MCF 10A (cell line): Measurements from ENCODE around the gene IDH3G. TPM values are rescaled to one million over a fixed set of nuclear protein-coding genes. Genes with fewer than 3 reads are reported as not detected.

Source experiments
- BruUV-seq: library from RNA; stranded (reverse); fragments of 400-500 nt; replicated peaks from 2 replicates; lab custom pipeline; 2021; lab: Mats Ljungman, UMichigan
- CTCF ChIA-PET: fragments of 300-600 bp; sonication (Branson Sonifier 250); formaldehyde crosslinking; extraction: SDS; loops from one replicate; lab custom pipeline; 2021; ENCODE audit warnings: antibody characterized with exemption, inconsistent platforms; lab: Yijun Ruan, JAX
- POLR2A ChIA-PET: fragments of 300-600, 350-650 bp; sonication (Branson Sonifier 250); formaldehyde crosslinking; extraction: SDS; loops from one replicate; lab custom pipeline; 2020; ENCODE audit warnings: antibody characterized with exemption, inconsistent platforms; lab: Yijun Ruan, JAX
- DNase-seq: peaks from one replicate; pipeline ENCODE4 v3.0.0-alpha.2; 2018; ENCODE audit not compliant: unreplicated experiment
- H3K27ac Mint-ChIP-seq: one replicate; pipeline ENCODE4 v1.8.0; 2022; ENCODE audit warnings: mild to moderate bottlenecking, low read depth, mixed read lengths; ENCODE audit not compliant: unreplicated experiment
- H3K27me3 Mint-ChIP-seq: one replicate; pipeline ENCODE4 v1.8.0; 2022; ENCODE audit warnings: mixed read lengths; ENCODE audit not compliant: insufficient read depth, unreplicated experiment
- H3K36me3 Mint-ChIP-seq: one replicate; pipeline ENCODE4 v1.8.0; 2022; ENCODE audit warnings: mild to moderate bottlenecking, moderate library complexity, mixed read lengths; ENCODE audit not compliant: insufficient read depth, unreplicated experiment
- H3K4me1 Mint-ChIP-seq: one replicate; pipeline ENCODE4 v1.8.0; 2022; ENCODE audit warnings: mixed read lengths; ENCODE audit not compliant: insufficient read depth, unreplicated experiment
- H3K4me3 Mint-ChIP-seq: one replicate; pipeline ENCODE4 v1.8.0; 2022; ENCODE audit warnings: mild to moderate bottlenecking, moderate library complexity, mixed read lengths; ENCODE audit not compliant: unreplicated experiment
- H3K9me3 Mint-ChIP-seq: one replicate; pipeline ENCODE4 v1.8.0; 2022; ENCODE audit warnings: mixed read lengths; ENCODE audit not compliant: unreplicated experiment
- intact Hi-C: fragments of 100-400 bp; cut with micrococcal nuclease; formaldehyde crosslinking; loops from 2 replicates; pipeline ENCODE4 v1.14.1; 2022
- total RNA-seq: library from RNA; stranded (reverse); gene quantifications from 2 replicates; pipeline ENCODE4 v1.2.3, GENCODE V29; 2022
- TF ChIP-seq, protein P1 (sequence below): fragments of 200-600 bp; IDR thresholded peaks from one replicate; pipeline ENCODE4 v1.8.0; 2022; ENCODE audit warnings: antibody characterized with exemption, mild to moderate bottlenecking; ENCODE audit not compliant: unreplicated experiment

IDH3G gene
- total RNA-seq, 1 experiment from 2014 or later, result 65.4 TPM

DNA sequence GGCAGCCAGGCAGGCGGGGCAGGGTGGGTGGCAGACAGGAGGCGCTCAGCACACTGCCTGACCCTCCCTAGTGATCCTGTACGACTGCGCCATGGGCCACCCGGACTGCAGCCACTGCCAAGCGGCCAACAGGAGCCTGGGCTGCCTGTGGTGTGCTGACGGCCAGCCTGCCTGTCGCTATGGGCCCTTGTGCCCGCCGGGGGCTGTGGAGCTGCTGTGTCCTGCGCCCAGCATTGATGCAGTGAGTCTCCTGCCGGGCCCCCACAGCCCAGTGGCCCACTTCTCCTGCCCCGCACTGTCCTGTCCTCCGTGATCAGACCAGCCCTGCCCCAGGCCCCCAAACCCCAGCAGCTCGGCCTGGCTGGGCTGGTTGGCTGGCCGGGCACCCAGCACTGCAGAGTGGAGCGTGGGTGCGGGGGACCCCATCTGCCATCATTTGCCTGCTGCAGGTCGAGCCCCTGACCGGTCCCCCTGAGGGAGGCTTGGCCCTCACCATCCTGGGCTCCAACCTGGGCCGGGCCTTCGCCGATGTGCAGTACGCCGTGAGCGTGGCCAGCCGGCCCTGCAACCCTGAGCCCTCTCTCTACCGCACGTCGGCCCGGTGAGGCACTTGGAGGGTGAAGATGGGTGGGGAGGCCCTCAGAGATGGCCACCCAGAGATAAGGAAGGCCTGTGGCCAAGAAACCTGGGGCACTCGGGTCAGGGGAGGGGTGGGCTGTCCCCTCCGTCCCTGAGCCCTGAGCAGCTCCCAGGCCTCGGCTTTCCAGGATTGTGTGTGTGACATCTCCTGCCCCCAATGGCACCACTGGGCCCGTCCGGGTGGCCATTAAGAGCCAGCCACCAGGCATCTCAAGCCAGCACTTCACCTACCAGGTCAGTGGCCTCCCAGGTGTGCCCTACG lies 22.5 kb downstream of the IDH3G start:
- Mint-ChIP-seq H3K4me3 (no peak overlapping the region), H3K27me3 (no peaks in the 10 kb centered on the region), H3K36me3 (peaks cover 8% of the 10 kb centered on the region), H3K9me3 (no peaks in the 10 kb centered on the region), H3K4me1 (no peaks in the 10 kb centered on the region), H3K27ac (no peak overlapping the region)
- POLR2A ChIA-PET, result no interaction called here
- intact Hi-C loops, result no loop called here
- CTCF ChIA-PET, result interaction anchor here (0.7 kb wide), 1 partner anchor 197 kb away, joined by 3 read pairs; no protein-coding TSS in a partner anchor
- TF ChIP-seq, protein P1, sequence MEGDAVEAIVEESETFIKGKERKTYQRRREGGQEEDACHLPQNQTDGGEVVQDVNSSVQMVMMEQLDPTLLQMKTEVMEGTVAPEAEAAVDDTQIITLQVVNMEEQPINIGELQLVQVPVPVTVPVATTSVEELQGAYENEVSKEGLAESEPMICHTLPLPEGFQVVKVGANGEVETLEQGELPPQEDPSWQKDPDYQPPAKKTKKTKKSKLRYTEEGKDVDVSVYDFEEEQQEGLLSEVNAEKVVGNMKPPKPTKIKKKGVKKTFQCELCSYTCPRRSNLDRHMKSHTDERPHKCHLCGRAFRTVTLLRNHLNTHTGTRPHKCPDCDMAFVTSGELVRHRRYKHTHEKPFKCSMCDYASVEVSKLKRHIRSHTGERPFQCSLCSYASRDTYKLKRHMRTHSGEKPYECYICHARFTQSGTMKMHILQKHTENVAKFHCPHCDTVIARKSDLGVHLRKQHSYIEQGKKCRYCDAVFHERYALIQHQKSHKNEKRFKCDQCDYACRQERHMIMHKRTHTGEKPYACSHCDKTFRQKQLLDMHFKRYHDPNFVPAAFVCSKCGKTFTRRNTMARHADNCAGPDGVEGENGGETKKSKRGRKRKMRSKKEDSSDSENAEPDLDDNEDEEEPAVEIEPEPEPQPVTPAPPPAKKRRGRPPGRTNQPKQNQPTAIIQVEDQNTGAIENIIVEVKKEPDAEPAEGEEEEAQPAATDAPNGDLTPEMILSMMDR, result no peak
- no TSS peak for BruUV-seq
- no peak for DNase-seq

- Mint-ChIP-seq H3K36me3 (peaks cover 3% of the 10 kb centered on the region), H3K4me3 (no peak overlapping the region), H3K27me3 (no peaks in the 10 kb centered on the region), H3K4me1 (no peaks in the 10 kb centered on the region), H3K27ac (no peak overlapping the region), H3K9me3 (no peaks in the 10 kb centered on the region)
- no peak for DNase-seq
- TF ChIP-seq, protein P1, result no peak
- ChIA-PET CTCF (interaction anchor here (0.7 to 1.0 kb wide), 2 partner anchors 198 to 199 kb away, joined by 3 read pairs; no protein-coding TSS in a partner anchor), POLR2A (no interaction called here)
- intact Hi-C loops, result no loop called here
- no TSS peak for BruUV-seq
These were observed 23.4 kb downstream of the IDH3G start for GRCh38 chrX:153770601-153771414.

DNA sequence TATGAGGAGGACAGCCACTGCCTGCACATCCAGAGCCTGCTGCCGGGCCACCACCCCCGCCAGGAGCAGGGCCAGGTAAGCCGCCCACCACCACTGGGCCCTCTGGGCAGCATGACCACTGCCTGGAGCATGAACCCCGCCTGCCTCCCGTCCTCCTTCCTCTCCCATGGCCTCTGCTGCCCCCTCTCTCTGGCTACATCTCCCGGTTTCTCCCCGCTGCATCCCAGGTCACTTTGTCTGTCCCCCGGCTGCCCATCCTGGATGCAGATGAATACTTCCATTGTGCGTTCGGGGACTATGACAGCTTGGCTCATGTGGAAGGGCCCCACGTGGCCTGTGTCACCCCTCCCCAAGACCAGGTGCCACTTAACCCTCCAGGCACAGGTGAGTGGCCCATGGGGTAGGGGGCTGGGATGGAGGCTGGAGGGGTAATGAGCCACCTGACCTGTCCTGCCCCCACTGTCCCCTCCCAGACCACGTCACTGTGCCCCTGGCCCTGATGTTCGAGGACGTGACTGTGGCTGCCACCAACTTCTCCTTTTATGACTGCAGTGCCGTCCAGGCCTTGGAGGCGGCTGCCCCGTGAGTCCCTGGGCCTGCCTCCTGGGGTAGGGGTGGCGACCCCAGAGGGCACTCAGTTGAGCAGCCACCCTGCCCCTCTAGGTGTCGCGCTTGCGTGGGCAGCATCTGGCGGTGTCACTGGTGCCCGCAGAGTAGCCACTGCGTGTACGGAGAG lies 24.1 kb downstream of the IDH3G start:
- intact Hi-C loops, result no loop called here
- no peak overlapping the region for H3K4me3 Mint-ChIP-seq
- CTCF ChIA-PET, result interaction anchor here (1.0 kb wide), 1 partner anchor 200 kb away, joined by 3 read pairs; no protein-coding TSS in a partner anchor
- no peaks in the 10 kb centered on the region for H3K27me3 Mint-ChIP-seq
- TF ChIP-seq, protein P1, result no peak
- BruUV-seq, result no TSS peak
- H3K4me1 Mint-ChIP-seq, result no peaks in the 10 kb centered on the region
- POLR2A ChIA-PET, result no interaction called here
- no peaks in the 10 kb centered on the region for H3K9me3 Mint-ChIP-seq
- DNase-seq, result no peak
- H3K27ac Mint-ChIP-seq, result no peak overlapping the region
- no peaks in the 10 kb centered on the region for H3K36me3 Mint-ChIP-seq
